GM19240 (cell line): ENCODE data around the gene TPGS1.
A peak's percentile ranks its signal among the peaks of the same experiment; 100 is the strongest.

Source experiments
- DNase-seq: peaks from one replicate; pipeline ENCODE4 v3.0.0; 2011; ENCODE audit warnings: low spot score; ENCODE audit not compliant: insufficient read length

Gene TPGS1

GRCh38 chr19:517721-518597, 10.7 kb downstream of the TPGS1 start:
- DNase-seq: no peak

GRCh38 chr19:518598-519231, 11.4 kb downstream of the TPGS1 start:
- no peak for DNase-seq

DNA sequence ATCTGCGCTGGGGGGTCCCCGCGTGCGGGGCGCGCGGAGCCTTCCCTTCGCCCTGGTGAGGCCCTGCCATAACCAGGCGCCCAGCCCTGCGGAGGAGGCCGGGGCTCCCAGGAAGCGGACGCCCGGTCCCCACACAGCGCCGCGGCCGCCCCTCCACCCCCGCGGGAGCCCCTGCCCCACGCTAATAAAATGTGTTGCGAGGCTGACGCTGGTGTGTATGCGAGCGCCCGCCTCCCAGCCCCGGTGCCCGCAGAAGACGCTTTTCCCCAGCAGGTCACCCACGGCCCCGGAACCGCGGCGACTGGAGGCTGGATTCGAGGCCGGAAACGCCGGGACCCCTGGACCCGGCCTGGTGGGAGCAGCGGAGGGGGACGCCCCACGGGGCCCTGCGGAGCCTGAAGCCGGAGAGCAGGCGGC, 12.2 kb downstream of the TPGS1 start:
- no peak for DNase-seq

DNA sequence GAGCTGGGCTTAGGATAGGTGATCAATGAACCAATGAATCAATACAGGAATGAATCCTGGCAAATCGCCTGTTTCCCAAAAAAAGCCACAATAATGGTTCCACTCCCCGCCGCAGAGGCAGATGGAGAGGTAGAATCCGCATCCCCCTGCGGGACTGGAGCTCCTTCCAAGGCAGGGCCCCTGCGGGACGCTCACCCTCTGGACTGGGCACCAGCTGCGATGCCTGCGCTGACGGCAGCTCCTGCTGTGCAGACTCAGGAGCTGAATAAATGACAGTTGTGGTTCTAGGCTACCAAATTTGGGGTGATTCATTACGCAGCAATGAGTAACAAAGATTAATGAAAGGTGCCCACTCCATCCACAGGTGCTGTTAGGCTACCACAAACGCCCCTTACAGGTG, 15.4 kb downstream of the TPGS1 start:
- DNase-seq: no peak

GRCh38 chr19:524062-524674, 16.9 kb downstream of the TPGS1 start:
- DNase-seq: no peak

DNA sequence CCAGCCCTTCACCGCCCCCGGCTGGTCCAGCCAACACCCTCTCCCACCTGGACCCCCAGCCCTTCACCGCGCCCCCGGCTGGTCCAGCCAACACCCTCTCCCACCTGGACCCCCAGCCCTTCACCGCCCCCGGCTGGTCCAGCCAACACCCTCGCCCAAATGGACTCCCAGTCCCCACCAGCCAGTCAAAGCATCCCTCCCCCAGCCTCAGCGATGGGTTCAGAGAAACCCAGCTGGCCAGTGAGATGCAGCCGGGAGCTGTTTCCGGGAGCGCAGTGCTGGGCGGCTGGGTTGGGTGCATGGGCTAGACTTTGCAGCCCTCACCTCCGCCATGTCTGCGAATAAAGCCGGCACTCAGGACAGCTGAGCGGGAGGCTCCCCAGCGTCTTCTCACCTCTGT, 17.7 kb downstream of the TPGS1 start:
- DNase-seq: no peak

- no peak for DNase-seq
Observed at GRCh38 chr19:525857-526419, 18.6 kb downstream of the TPGS1 start.

- no peak for DNase-seq
Observed at GRCh38 chr19:530134-531008, 23.1 kb downstream of the TPGS1 start.

DNA sequence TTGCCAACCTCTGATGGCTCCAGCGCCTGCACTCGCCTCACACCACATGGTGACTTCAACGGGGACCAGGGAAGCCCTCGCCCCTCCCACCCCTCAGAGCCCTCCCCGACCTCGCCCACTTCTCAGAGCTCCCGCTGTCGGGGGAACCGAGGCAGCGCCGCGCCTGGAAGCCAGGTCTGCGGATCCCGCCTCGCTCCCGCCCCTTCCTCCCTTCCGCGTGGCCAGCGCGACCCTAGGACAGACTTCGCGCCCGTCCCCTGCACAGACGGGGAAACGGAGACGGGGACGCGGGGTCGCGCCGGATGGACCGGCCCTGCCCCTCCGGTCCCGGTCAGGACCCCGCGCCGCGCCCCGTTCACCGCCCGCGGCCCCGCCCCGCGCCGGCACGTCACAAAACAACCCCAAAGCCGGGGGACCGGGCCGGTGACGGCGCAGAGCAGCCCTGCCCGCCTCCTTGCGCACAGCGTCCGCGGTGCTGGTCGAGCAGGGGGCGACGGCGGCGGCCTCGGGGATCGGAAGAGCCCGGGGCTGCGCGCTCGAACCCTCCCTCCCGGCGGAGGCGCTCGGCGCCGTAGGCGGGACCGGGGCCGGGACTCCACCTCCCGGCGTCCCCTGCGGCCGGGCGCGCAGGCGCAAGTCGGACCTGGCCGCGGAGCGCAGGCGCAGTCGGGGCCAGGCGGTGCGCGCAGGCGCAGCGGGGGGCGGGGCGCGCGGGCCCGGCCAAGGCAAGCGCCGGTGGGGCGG, 23.9 kb downstream of the TPGS1 start:
- DNase-seq: peak; percentile 98

DNA sequence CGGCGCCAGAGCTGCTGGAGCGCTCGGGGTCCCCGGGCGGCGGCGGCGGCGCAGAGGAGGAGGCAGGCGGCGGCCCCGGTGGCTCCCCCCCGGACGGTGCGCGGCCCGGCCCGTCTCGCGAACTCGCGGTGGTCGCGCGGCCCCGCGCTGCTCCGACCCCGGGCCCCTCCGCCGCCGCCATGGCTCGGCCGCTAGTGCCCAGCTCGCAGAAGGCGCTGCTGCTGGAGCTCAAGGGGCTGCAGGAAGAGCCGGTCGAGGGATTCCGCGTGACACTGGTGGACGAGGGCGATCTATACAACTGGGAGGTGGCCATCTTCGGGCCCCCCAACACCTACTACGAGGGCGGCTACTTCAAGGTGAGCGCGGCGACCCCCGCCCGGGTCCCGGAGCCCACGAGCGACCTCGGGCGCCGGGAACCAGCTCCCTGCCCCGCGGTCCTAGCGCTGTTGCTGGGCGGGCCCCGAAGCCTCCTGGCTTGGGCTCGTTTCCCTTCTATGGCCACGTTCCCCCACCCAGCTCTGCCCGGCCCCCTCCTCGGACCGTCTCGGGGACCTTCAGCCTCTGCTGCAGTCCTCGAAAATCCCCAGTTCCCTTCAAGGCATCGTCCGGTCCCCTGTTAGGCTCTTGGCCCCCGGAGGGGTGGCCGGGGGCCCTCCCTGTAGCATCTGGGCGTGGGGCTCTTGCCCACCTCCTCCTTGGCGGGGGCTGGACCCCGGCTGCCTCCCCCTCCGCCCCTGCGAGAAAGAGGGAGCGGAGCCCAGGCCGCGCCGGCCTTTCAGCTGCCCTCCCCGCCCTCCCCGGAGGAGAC, 24.7 kb downstream of the TPGS1 start, which contains the start of gene CDC34:
CDC34 (plus strand) TSS at position 8 of the 808 bp plus-strand sequence; CDS start at position 180, 172 bp downstream.
- peak; percentile 62 for DNase-seq

GRCh38 chr19:532561-533363, 25.5 kb downstream of the TPGS1 start:
- no peak for DNase-seq

DNA sequence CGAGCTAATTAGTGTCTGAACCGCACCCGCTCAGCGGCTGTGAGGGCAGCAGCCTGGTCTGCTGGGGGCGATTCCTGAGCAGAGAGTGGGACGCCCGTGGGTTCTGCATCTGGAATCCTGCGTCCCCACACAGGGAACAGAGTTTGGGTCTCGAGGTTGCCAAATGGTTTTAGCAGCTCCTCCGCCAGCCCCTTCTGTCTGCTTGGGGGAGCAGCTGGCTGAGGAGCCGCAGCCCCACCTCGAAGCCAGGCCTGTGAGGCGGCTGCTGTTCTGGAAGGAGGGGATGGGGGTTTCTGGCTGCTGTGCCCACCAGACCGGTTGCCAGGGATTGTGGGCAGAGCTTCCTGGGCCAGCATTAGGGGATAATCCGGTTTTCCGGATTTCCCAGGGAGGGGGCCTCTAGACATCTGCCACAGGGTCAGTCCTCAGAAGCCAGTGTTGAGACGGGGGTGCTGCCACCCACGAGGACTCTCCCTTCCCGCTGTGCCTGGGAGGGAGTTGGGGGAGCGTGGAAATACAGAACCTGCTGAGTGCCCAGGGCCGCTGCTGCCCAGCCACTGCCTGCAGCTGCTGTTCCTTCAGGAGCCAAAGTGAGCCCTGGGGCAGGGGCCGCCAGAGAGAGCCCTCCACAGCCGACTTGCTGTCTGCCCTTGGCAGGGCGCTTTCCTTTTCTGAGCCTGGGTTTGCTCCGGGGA, 26.2 kb downstream of the TPGS1 start:
- no peak for DNase-seq

DNA sequence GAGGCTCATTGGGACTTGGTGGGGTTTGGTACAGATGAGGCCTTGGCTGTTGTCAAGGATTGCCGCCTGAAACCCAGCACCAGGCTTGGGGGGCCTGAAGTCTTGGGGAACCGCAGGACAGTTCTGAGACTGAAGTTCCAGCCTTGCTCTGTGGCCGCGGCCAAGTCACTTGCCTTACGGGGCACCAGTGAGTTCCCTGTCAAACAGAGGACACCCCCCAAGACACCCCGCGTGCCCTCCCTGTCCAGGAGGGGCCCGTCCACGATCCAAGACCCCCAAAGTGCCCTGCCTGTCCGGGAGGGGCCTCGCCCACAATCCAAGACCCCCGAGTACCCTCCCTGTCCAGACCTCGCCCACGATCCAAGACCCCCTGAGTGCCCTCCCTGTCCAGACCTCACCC, 26.8 kb downstream of the TPGS1 start:
- DNase-seq: no peak

- DNase-seq: no peak
Observed at GRCh38 chr19:535017-535835, 27.9 kb downstream of the TPGS1 start.

- DNase-seq: no peak
Observed at GRCh38 chr19:536031-536880, 29.0 kb downstream of the TPGS1 start.

- DNase-seq: no peak
Observed at GRCh38 chr19:536881-537404, 29.6 kb downstream of the TPGS1 start.
